B cell (primary cell): ENCODE measurements around the gene C19orf53. TPM values are rescaled to one million over a fixed set of nuclear protein-coding genes. Genes with fewer than 3 reads are reported as not detected.

ENCODE experiments used
- ATAC-seq: fragments of 200-7000 bp; cut with Tn5 transposase; one replicate; pipeline ENCODE4 v1.10.0; 2021; ENCODE audit warnings: low read depth, mild to moderate bottlenecking, moderate number of reproducible peaks, moderate library complexity
- CTCF ChIA-PET: fragments of 350-600 bp; sonication (Branson Sonifier 250); formaldehyde crosslinking; loops from one replicate; lab custom pipeline; 2021; ENCODE audit warnings: antibody characterized with exemption, inconsistent platforms; lab: Charles Lee
- POLR2A ChIA-PET: fragments of 350-600 bp; sonication (Branson Sonifier 250); formaldehyde crosslinking; loops from one replicate; lab custom pipeline; 2021; ENCODE audit warnings: antibody characterized with exemption; lab: Charles Lee
- DNase-seq: peaks from one replicate; pipeline ENCODE4 v3.0.0; 2013
- H2AFZ ChIP-seq: 2 replicates; pipeline ENCODE4 v1.6.1; 2012; ENCODE audit warnings: mild to moderate bottlenecking, low read depth, low read length; ENCODE audit not compliant: insufficient read depth, poor library complexity, severe bottlenecking
- H3K27ac ChIP-seq, 2 donors: 1 replicate in 1 of 2; 2 replicates in 1 of 2; pipeline ENCODE4 v1.5.1; 2012 to 2013; ENCODE audit warnings: low read length in 2 of 2, mild to moderate bottlenecking in 2 of 2, moderate library complexity in 1 of 2
- H3K27me3 ChIP-seq, 4 experiments: fragments of 200-600 bp in 1 of 4; sonication (generic) in 1 of 4; replicated peaks in 1 of 4; 1 replicate in 2 of 4; 2 replicates in 2 of 4; pipeline versions ENCODE4 v1.6.1 to v1.7.0; 2013 to 2016; ENCODE audit warnings: low read length in 3 of 4, mild to moderate bottlenecking in 2 of 4, mixed read lengths in 1 of 4, moderate library complexity in 1 of 4; ENCODE audit not compliant: insufficient read depth in 4 of 4, control insufficient read depth in 3 of 4; ENCODE audit errors: control extremely low read depth in 1 of 4
- H3K36me3 ChIP-seq, 2 experiments: replicated peaks in 1 of 2; 1 replicate in 1 of 2; 2 replicates in 1 of 2; pipeline versions ENCODE4 v1.6.1 to v1.7.1; 2013; ENCODE audit warnings: low read length in 1 of 2; ENCODE audit not compliant: insufficient read depth in 2 of 2, control insufficient read depth in 1 of 2; ENCODE audit errors: control extremely low read depth in 1 of 2, extremely low read depth in 1 of 2
- H3K4me1 ChIP-seq, 2 donors: fragments of 200-600 bp in 1 of 2; sonication (generic) in 1 of 2; 1 replicate in 1 of 2; 2 replicates in 1 of 2; pipeline versions ENCODE4 v1.5.1 to v1.6.1; 2013 to 2017; ENCODE audit warnings: low read length in 2 of 2; ENCODE audit not compliant: control insufficient read depth in 2 of 2, insufficient read depth in 2 of 2
- H3K4me2 ChIP-seq: replicated peaks from 2 replicates; pipeline ENCODE3; 2012; ENCODE audit warnings: mild to moderate bottlenecking, low read depth, low read length; ENCODE audit not compliant: poor library complexity, severe bottlenecking
- H3K4me3 ChIP-seq, 5 experiments: fragments of 200-600 bp in 1 of 5; sonication (generic) in 1 of 5; 1 replicate in 3 of 5; 2 replicates in 2 of 5; pipeline versions ENCODE4 v1.5.1 to v1.7.0; 2011 to 2016; ENCODE audit warnings: low read length in 4 of 5, mild to moderate bottlenecking in 4 of 5, low read depth in 2 of 5, control low read depth in 1 of 5, moderate library complexity in 1 of 5; ENCODE audit not compliant: insufficient read depth in 1 of 5; ENCODE audit errors: control extremely low read depth in 1 of 5, extremely low read depth in 1 of 5
- H3K79me2 ChIP-seq: fragments of 200-600 bp; sonication (generic); one replicate; pipeline ENCODE4 v1.6.0; 2016; ENCODE audit warnings: low read length; ENCODE audit not compliant: control insufficient read depth, insufficient read depth
- H3K9ac ChIP-seq: fragments of 200-600 bp; sonication (generic); 2 replicates; pipeline ENCODE4 v1.6.1; 2017; ENCODE audit warnings: mild to moderate bottlenecking, low read length, moderate library complexity
- H3K9me3 ChIP-seq, 3 donors: one replicate each; pipeline versions ENCODE4 v1.6.1 to v1.7.1; 2013; ENCODE audit warnings: low read length in 2 of 3; ENCODE audit not compliant: control insufficient read depth in 2 of 3, insufficient read depth in 1 of 3; ENCODE audit errors: control extremely low read depth in 1 of 3
- H4K20me1 ChIP-seq: 2 replicates; pipeline ENCODE4 v1.6.0; 2012; ENCODE audit warnings: mild to moderate bottlenecking, low read length; ENCODE audit not compliant: insufficient read depth, control insufficient read depth, poor library complexity, severe bottlenecking
- H3K27ac Mint-ChIP-seq: one replicate; pipeline ENCODE4 v1.8.0; 2021; ENCODE audit warnings: mixed read lengths
- H3K27me3 Mint-ChIP-seq: one replicate; pipeline ENCODE4 v1.8.0; 2021; ENCODE audit warnings: mixed read lengths
- H3K4me1 Mint-ChIP-seq: one replicate; pipeline ENCODE4 v1.8.0; 2021; ENCODE audit warnings: mixed read lengths
- H3K4me3 Mint-ChIP-seq: one replicate; pipeline ENCODE4 v1.8.0; 2021; ENCODE audit warnings: mixed read lengths
- H3K9me3 Mint-ChIP-seq: one replicate; pipeline ENCODE4 v1.8.0; 2022; ENCODE audit warnings: mixed read lengths; ENCODE audit not compliant: insufficient read depth
- CTCF ChIP-seq: fragments of 200-600 bp; IDR thresholded peaks from one replicate; pipeline ENCODE4 v1.8.0; 2022; ENCODE audit warnings: antibody characterized with exemption, mild to moderate bottlenecking
- EZH2 ChIP-seq: IDR thresholded peaks from 2 replicates; pipeline ENCODE4 v1.6.1; 2012; ENCODE audit warnings: borderline replicate concordance, low read depth, mild to moderate bottlenecking, moderate library complexity, low read length; ENCODE audit not compliant: insufficient read depth, poor library complexity, severe bottlenecking
- WGBS: methylation state at CpG from one replicate; pipeline ENCODE4 v1.1.5; 2013; ENCODE audit warnings: missing lambda C conversion rate; ENCODE audit not compliant: insufficient coverage; 5-methylcytosine and 5-hydroxymethylcytosine counted together
- intact Hi-C: fragments of 100-400 bp; cut with micrococcal nuclease; formaldehyde crosslinking; loops from one replicate; pipeline ENCODE4 v1.10.0; 2022
- polyA plus RNA-seq: library from polyadenylated mRNA; depleted of rRNA; stranded (reverse); fragments of >200 nt; gene quantifications from 2 replicates; pipeline ENCODE4 v1.2.3, GENCODE V29; 2012
- total RNA-seq, 2 donors: library from RNA; stranded (reverse); fragments of 120-200 nt in 1 of 2; gene quantifications; 1 replicate in 1 of 2; 2 replicates in 1 of 2; pipeline versions ENCODE4 v1.2.3 to v1.2.4, GENCODE V29; 2013 to 2022

The C19orf53 gene
- total and polyA plus RNA-seq, 2 donors (not counting 1 experiment from before 2014, with no cell fraction given) = 62.5 to 110 TPM

- Mint-ChIP-seq H3K4me1 (peaks cover 3% of the 10 kb centered on the region), H3K27me3 (no peaks in the 10 kb centered on the region), H3K9me3 (no peaks in the 10 kb centered on the region), H3K4me3 (peak overlapping the region; percentile 53), H3K27ac (no peak overlapping the region)
- H2AFZ ChIP-seq = peak overlapping the region; percentile 38
- peaks cover 0 to 3% of the 10 kb centered on the region in 2 donors for H3K4me1 ChIP-seq
- 87% methylated on average over 7 of the region's 11 CpGs for WGBS
- intact Hi-C loops = no loop called here
- peak overlapping the region in 2 of 5 experiments; percentile 33 to 43 for H3K4me3 ChIP-seq
- H3K9me3 ChIP-seq = peaks cover 0 to 6% (median 0%) of the 10 kb centered on the region in 3 donors
- H3K4me2 ChIP-seq = peak overlapping the region; percentile 76
- DNase-seq (peak; percentile 36), ATAC-seq (peak; percentile 55)
- TF ChIP-seq EZH2 = no peak
- TF ChIP-seq CTCF = no peak
- H3K27me3 ChIP-seq = no peaks in the 10 kb centered on the region
- no peaks in the 10 kb centered on the region for H4K20me1 ChIP-seq
- no peak overlapping the region for H3K27ac ChIP-seq
- no peaks in the 10 kb centered on the region for H3K79me2 ChIP-seq
- no peak overlapping the region for H3K9ac ChIP-seq
- H3K36me3 ChIP-seq = peaks cover 2 to 7% of the 10 kb centered on the region in 2 experiments
- ChIA-PET POLR2A (interaction anchor here (1.0 kb wide), 1 partner anchor 22 kb away, joined by 3 read pairs; the partner anchor contains the start of gene ZSWIM4), CTCF (no interaction called here)
These were observed 42.9 kb downstream of the C19orf53 start for GRCh38 chr19:13817018-13817614.

GRCh38 chr19:13817615-13818371 is 43.5 kb downstream of the C19orf53 start:
- peak overlapping the region; percentile 6 for H3K27ac Mint-ChIP-seq
- peaks cover 0 to 6% (median 0%) of the 10 kb centered on the region in 3 donors for H3K9me3 ChIP-seq
- H3K79me2 ChIP-seq = no peaks in the 10 kb centered on the region
- no peak for TF ChIP-seq EZH2
- no peak for TF ChIP-seq CTCF
- H3K9ac ChIP-seq = no peak overlapping the region
- 90% methylated on average over 33 of the region's 35 CpGs for WGBS
- CTCF ChIA-PET = no interaction called here
- ATAC-seq (peak; percentile 68), DNase-seq (peak; percentile 54)
- no peaks in the 10 kb centered on the region for H3K27me3 ChIP-seq
- peak overlapping the region in 3 of 5 experiments; percentile 32 to 43 (median 33) for H3K4me3 ChIP-seq
- no peaks in the 10 kb centered on the region for H4K20me1 ChIP-seq
- intact Hi-C loops = no loop called here
- H3K4me2 ChIP-seq = peak overlapping the region; percentile 76
- H3K27ac ChIP-seq = no peak overlapping the region
- no peaks in the 10 kb centered on the region for H3K9me3 Mint-ChIP-seq
- no peaks in the 10 kb centered on the region for H3K27me3 Mint-ChIP-seq
- H3K4me1 Mint-ChIP-seq = peaks cover 3% of the 10 kb centered on the region
- H3K4me1 ChIP-seq = peaks cover 0 to 3% of the 10 kb centered on the region in 2 donors
- peaks cover 2 to 7% of the 10 kb centered on the region in 2 experiments for H3K36me3 ChIP-seq
- POLR2A ChIA-PET = interaction anchor here (0.6 to 1.0 kb wide), 2 partner anchors 22 to 144 kb away, joined by 3 to 6 read pairs; partner anchors contain the start of gene ZSWIM4
- H3K4me3 Mint-ChIP-seq = peak overlapping the region; percentile 53
- peak overlapping the region; percentile 38 for H2AFZ ChIP-seq
